K562 (cell line): ENCODE data around the gene CIAO2A. TPM values are rescaled to one million over a fixed set of nuclear protein-coding genes. Genes with fewer than 3 reads are reported as not detected.
A peak's percentile ranks its signal among the peaks of the same experiment; 100 is the strongest.

Experiments used
- ETV6 ChIP-seq, 3 experiments: fragments of 150-350 bp in 1 of 3; sonication (generic) in 1 of 3; formaldehyde crosslinking in 1 of 3; IDR thresholded peaks; 2 replicates each; pipeline versions ENCODE4 v1.6.1 to v1.8.0; 2014 to 2022; ENCODE audit warnings: borderline replicate concordance in 2 of 3, low read depth in 2 of 3, antibody characterized with exemption in 1 of 3, low read length in 1 of 3, mild to moderate bottlenecking in 1 of 3, missing genetic modification reagents in 1 of 3
- FOXM1 ChIP-seq, 2 experiments: fragments of 450-650 bp in 1 of 2; sonication (generic) in 1 of 2; formaldehyde crosslinking in 1 of 2; IDR thresholded peaks; 2 replicates each; pipeline versions ENCODE4 v1.6.1 to v1.9.0; 2017 to 2022; ENCODE audit warnings: low read depth in 2 of 2, mild to moderate bottlenecking in 2 of 2, missing genetic modification reagents in 1 of 2, moderate library complexity in 1 of 2
- HMG20A ChIP-seq: fragments of 450-650 bp; formaldehyde crosslinking; conservative IDR thresholded peaks from 2 replicates; pipeline ENCODE4 v1.4.0; 2020; ENCODE audit warnings: mild to moderate bottlenecking, mixed read lengths
- MYNN ChIP-seq, 2 experiments: sonication (generic); formaldehyde crosslinking in 1 of 2; IDR thresholded peaks; 2 replicates each; pipeline versions ENCODE4 v1.5.0 to v1.6.1; 2016 to 2020; ENCODE audit warnings: antibody characterized with exemption in 1 of 2, missing genetic modification reagents in 1 of 2
- PURB ChIP-seq: sonication (generic); formaldehyde crosslinking; IDR thresholded peaks from 2 replicates; pipeline ENCODE4 v1.9.0; 2021; ENCODE audit warnings: low read depth, mild to moderate bottlenecking, missing genetic modification reagents
- RBM39 ChIP-seq: fragments of 200-400 bp; formaldehyde crosslinking; optimal IDR thresholded peaks from 2 replicates; pipeline ENCODE3; 2018; ENCODE audit warnings: low read depth, low read length
- STAT5B ChIP-seq: fragments of 250-450 bp; sonication (Bioruptor Pico); IDR thresholded peaks from 2 replicates; pipeline ENCODE4 v1.8.0; 2021; ENCODE audit warnings: mild to moderate bottlenecking, inconsistent platforms
- XRCC5 ChIP-seq: fragments of 200-400 bp; formaldehyde crosslinking; IDR thresholded peaks from 2 replicates; pipeline ENCODE4 v1.6.1; 2017; ENCODE audit warnings: low read depth, mild to moderate bottlenecking, low read length
- YY1 ChIP-seq, 3 experiments: IDR thresholded peaks; 2 replicates each; pipeline ENCODE4 v1.6.1; 2011; ENCODE audit warnings: low read length in 2 of 3, mild to moderate bottlenecking in 2 of 3, moderate library complexity in 2 of 3, borderline replicate concordance in 1 of 3, control low read depth in 1 of 3, low read depth in 1 of 3; ENCODE audit not compliant: insufficient read depth in 3 of 3, insufficient replicate concordance in 2 of 3, control insufficient read depth in 1 of 3, insufficient read length in 1 of 3; ENCODE audit errors: extremely low read depth in 1 of 3
- ZNF175 ChIP-seq: fragments of 200-800 bp; sonication (Bioruptor generic); IDR thresholded peaks from 2 replicates; pipeline ENCODE4 v1.6.1; 2016; ENCODE audit warnings: low read depth, mild to moderate bottlenecking, missing genetic modification characterization, missing compliant biosample characterization
- ZNF212 ChIP-seq: fragments of 450-650 bp; formaldehyde crosslinking; IDR thresholded peaks from 2 replicates; pipeline ENCODE4 v1.4.0; 2020; ENCODE audit warnings: mild to moderate bottlenecking
- ZNF436 ChIP-seq: fragments of 250-450, 450-650 bp; sonication (Bioruptor Pico); formaldehyde crosslinking; IDR thresholded peaks from 2 replicates; pipeline ENCODE4 v1.7.0; 2020; ENCODE audit warnings: mild to moderate bottlenecking
- ZNF444 ChIP-seq: fragments of 250-450 bp; sonication (Bioruptor Pico); IDR thresholded peaks from 2 replicates; pipeline ENCODE4 v1.4.0; 2020; ENCODE audit warnings: mild to moderate bottlenecking, moderate library complexity
- ZNF584 ChIP-seq: fragments of 200-800 bp; sonication (Bioruptor generic); IDR thresholded peaks from 2 replicates; pipeline ENCODE4 v1.6.1; 2016; ENCODE audit warnings: low read depth, mild to moderate bottlenecking, missing genetic modification characterization, missing compliant biosample characterization
- ZSCAN32 ChIP-seq: fragments of 450-650 bp; formaldehyde crosslinking; IDR thresholded peaks from 2 replicates; pipeline ENCODE4 v1.4.0; 2020; ENCODE audit warnings: mild to moderate bottlenecking, moderate library complexity
- polyA plus RNA-seq, 8 experiments: library from polyadenylated mRNA; depleted of rRNA in 4 of 8; stranded (reverse) in 5 of 8; unstranded in 3 of 8; fragments of >200 nt; fragmentation: Nextera tagmentation in 2 of 8; fragmentation: Illumina TruSeq in 1 of 8; extraction: Ambion mirVana in 2 of 8; extraction: Trizol in 1 of 8; gene quantifications; 2 replicates each; pipeline versions ENCODE4 v1.2.1 to v1.2.3, GENCODE V29; 2011 to 2014; ENCODE audit warnings: inconsistent platforms in 1 of 8, missing spikeins in 1 of 8
- total RNA-seq, 7 experiments: library from RNA; depleted of rRNA in 6 of 7; stranded (reverse); fragments of >200 nt in 6 of 7; fragmentation: Illumina TruSeq in 2 of 7; extraction: Trizol in 2 of 7; gene quantifications; 2 replicates each; pipeline versions ENCODE4 v1.2.1 to v1.2.3, GENCODE V29; 2011 to 2021; ENCODE audit warnings: low replicate concordance in 1 of 7
- TF ChIP-seq, protein P1 (sequence below), 2 experiments: fragments of 450-650 bp; IDR thresholded peaks; 2 replicates each; pipeline ENCODE4 v1.6.1; 2016
- TF ChIP-seq, protein P2 (sequence below), 2 experiments: fragments of 200-800 bp in 1 of 2; sonication (Bioruptor generic) in 1 of 2; sonication (generic) in 1 of 2; formaldehyde crosslinking in 1 of 2; IDR thresholded peaks in 1 of 2; conservative IDR thresholded peaks in 1 of 2; 2 replicates each; pipeline versions ENCODE4 v1.5.0 to v1.6.1; 2016 to 2020; ENCODE audit warnings: missing compliant biosample characterization in 1 of 2, missing genetic modification characterization in 1 of 2, missing genetic modification reagents in 1 of 2
- TF ChIP-seq, protein P3 (sequence below): sonication (generic); formaldehyde crosslinking; IDR thresholded peaks from 2 replicates; pipeline ENCODE4 v1.5.0; 2020; ENCODE audit warnings: missing genetic modification reagents
- TF ChIP-seq, protein P4 (sequence below): fragments of 250-450 bp; sonication (Bioruptor Pico); IDR thresholded peaks from 2 replicates; pipeline ENCODE4 v1.4.0; 2020

The CIAO2A gene
- total and polyA plus RNA-seq, 9 of the 15 experiments (the other 6 are each of a cell fraction or from before 2014, with no cell fraction given), result 161 to 429 (median 313) TPM

DNA sequence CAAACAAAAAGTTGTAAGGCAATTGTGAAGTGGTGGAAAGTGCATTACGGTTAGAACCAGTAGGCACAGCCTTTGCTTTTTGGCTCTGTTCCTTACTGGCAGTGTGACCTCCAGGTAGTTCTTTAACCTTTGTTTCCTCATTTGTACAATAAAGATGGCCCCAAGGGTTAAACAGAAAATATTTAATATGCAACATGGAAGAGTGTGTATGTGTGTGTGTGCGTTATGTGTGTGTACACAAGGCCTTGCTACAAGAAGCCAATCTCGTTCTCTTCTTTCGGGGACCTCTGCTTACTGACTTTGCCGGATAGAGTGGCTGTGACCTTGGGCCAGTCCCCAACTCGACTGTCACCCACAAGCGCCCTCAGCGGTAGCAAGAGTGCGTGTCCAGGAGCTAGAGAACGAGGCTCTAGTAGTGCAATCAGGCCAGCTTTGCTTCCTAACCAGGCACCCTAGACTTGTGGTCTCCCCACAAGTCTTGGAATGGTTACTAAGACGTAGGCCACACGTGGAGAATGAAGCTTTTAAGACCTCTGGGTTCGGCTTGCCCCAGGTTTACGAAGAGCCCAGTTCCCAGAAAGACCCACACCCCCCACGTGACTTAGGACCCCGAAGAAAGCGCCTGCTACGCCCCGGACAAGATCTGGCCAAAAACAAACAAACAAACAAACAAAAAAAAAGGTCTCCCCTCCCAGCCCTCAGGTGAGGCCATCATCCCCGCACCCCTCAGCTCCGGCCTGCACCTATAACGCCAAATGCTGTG is 593 bp downstream of the CIAO2A start (continued):
- TF ChIP-seq, protein P1, sequence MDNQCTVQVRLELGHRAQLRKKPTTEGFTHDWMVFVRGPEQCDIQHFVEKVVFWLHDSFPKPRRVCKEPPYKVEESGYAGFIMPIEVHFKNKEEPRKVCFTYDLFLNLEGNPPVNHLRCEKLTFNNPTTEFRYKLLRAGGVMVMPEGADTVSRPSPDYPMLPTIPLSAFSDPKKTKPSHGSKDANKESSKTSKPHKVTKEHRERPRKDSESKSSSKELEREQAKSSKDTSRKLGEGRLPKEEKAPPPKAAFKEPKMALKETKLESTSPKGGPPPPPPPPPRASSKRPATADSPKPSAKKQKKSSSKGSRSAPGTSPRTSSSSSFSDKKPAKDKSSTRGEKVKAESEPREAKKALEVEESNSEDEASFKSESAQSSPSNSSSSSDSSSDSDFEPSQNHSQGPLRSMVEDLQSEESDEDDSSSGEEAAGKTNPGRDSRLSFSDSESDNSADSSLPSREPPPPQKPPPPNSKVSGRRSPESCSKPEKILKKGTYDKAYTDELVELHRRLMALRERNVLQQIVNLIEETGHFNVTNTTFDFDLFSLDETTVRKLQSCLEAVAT (IDR thresholded peaks at IDR 0.05), result peak; percentile 21 to 33; a peak in 2 of 4 replicates
- TF ChIP-seq, protein P2, sequence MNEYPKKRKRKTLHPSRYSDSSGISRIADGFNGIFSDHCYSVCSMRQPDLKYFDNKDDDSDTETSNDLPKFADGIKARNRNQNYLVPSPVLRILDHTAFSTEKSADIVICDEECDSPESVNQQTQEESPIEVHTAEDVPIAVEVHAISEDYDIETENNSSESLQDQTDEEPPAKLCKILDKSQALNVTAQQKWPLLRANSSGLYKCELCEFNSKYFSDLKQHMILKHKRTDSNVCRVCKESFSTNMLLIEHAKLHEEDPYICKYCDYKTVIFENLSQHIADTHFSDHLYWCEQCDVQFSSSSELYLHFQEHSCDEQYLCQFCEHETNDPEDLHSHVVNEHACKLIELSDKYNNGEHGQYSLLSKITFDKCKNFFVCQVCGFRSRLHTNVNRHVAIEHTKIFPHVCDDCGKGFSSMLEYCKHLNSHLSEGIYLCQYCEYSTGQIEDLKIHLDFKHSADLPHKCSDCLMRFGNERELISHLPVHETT (CRISPR knock-in tag; conservative IDR thresholded peaks at IDR 0.05 in 1 of 2, IDR thresholded peaks at IDR 0.05 in 1 of 2), result 0 out of 4 replicates have a peak, but pooled peaks of 1 of the 2 experiments have one; percentile 32
- TF ChIP-seq ZNF175 (CRISPR knock-in tag), result 0 out of 2 replicates have a peak, but pooled peaks have one; percentile 26
- no peak for TF ChIP-seq ZNF584 (CRISPR knock-in tag)
- TF ChIP-seq ZSCAN32 (CRISPR knock-in tag), result no peak
- peak; percentile 26 for TF ChIP-seq RBM39
- no peak for TF ChIP-seq FOXM1 (IDR thresholded peaks at IDR 0.05; ENCODE audit: low read depth)
- TF ChIP-seq FOXM1 (CRISPR knock-in tag; IDR thresholded peaks at IDR 0.05; ENCODE audit: low read depth), result no peak
- TF ChIP-seq MYNN (IDR thresholded peaks at IDR 0.05), result no peak
- TF ChIP-seq MYNN (CRISPR knock-in tag; IDR thresholded peaks at IDR 0.05), result no peak
- TF ChIP-seq YY1 (IDR thresholded peaks at IDR 0.05; ENCODE audit: borderline replicate concordance in 1 of 3, control insufficient read depth in 1 of 3, extremely low read depth in 1 of 3, insufficient read depth in 3 of 3, insufficient read length in 1 of 3, insufficient replicate concordance in 2 of 3, low read depth in 1 of 3, low read length in 2 of 3), result peak in 2 of 3 experiments; percentile 42 to 56
- no peak for TF ChIP-seq HMG20A (CRISPR knock-in tag)
- TF ChIP-seq ZNF212 (CRISPR knock-in tag), result no peak
- TF ChIP-seq, protein P3, sequence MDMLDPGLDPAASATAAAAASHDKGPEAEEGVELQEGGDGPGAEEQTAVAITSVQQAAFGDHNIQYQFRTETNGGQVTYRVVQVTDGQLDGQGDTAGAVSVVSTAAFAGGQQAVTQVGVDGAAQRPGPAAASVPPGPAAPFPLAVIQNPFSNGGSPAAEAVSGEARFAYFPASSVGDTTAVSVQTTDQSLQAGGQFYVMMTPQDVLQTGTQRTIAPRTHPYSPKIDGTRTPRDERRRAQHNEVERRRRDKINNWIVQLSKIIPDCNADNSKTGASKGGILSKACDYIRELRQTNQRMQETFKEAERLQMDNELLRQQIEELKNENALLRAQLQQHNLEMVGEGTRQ (CRISPR knock-in tag), result peak; percentile 90
- TF ChIP-seq, protein P4, sequence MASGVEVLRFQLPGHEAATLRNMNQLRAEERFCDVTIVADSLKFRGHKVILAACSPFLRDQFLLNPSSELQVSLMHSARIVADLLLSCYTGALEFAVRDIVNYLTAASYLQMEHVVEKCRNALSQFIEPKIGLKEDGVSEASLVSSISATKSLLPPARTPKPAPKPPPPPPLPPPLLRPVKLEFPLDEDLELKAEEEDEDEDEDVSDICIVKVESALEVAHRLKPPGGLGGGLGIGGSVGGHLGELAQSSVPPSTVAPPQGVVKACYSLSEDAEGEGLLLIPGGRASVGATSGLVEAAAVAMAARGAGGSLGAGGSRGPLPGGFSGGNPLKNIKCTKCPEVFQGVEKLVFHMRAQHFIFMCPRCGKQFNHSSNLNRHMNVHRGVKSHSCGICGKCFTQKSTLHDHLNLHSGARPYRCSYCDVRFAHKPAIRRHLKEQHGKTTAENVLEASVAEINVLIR (CRISPR knock-in tag), result no peak
- no peak for TF ChIP-seq PURB (CRISPR knock-in tag)
- no peak for TF ChIP-seq ZNF436 (CRISPR knock-in tag)
- no peak for TF ChIP-seq STAT5B
- TF ChIP-seq ETV6 (IDR thresholded peaks at IDR 0.05; ENCODE audit: borderline replicate concordance in 1 of 2, low read depth in 2 of 2, low read length in 1 of 2), result no peak
- TF ChIP-seq ETV6 (CRISPR knock-in tag; IDR thresholded peaks at IDR 0.05; ENCODE audit: borderline replicate concordance), result no peak
- TF ChIP-seq ZNF444 (CRISPR knock-in tag), result no peak
- TF ChIP-seq XRCC5, result no peak; the same call in 1 of the 2 replicates
